GM21447 (cell line): ENCODE data around the gene PCID2.
"Not testable (repeated sequence)": the region's sequence is repeated elsewhere in the genome, so short reads cannot be mapped to it uniquely, and the experiment has no call there.

Experiments
- ATAC-seq: cut with Tn5 transposase; IDR thresholded peaks from one replicate; pipeline ENCODE4 v1.9.1; 2021; ENCODE audit not compliant: unreplicated experiment

Gene PCID2

DNA sequence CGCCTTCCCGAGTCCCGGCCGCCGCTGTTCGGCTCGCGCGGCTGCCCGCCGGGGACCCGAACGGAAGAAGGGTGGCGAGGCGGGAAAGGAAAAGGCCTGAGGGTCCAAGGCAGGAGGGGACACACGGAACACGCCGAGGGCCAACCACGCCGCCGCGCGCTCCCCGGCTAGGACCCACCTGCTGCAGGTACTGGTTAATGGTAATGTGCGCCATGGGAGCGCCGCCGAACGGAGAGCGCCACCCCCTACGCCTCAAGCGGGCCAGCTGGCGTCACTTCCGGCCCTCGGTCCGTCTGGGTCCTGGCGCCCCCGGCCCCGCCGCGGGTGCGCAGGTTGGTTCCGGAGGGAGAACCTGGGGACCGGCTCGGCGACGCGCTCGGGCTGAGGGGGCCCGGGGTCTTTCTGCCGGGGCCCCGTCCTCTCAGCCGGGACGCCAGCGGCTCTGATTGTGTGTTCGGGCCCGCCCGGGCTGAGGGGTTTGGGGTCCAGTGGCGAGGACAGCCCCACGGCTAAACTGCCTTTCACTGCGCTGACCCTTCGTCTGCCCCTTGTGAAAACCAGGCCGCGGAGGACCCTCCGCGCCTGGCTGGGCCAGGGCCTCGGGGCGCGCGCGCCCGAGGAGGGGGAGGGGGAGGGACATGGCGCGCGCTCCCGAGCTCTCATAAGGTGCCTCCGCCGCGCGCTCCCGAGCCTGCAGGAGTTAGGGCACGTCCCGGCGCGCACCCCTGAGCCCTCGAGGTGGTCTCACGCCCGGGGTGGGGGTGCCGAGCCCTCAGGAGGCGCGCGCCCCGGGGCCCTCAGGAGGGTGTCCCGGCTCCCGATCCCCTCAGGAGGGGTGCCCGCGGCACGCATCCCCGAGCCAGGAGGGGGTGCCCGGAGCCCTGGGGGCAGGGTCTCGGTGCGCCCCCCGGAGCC lies at the start of gene PCID2:
PCID2 (minus strand) TSS at position 249 of the 915 bp plus-strand sequence; CDS start at position 214, 35 bp downstream.
- ATAC-seq, result peak; percentile 74

DNA sequence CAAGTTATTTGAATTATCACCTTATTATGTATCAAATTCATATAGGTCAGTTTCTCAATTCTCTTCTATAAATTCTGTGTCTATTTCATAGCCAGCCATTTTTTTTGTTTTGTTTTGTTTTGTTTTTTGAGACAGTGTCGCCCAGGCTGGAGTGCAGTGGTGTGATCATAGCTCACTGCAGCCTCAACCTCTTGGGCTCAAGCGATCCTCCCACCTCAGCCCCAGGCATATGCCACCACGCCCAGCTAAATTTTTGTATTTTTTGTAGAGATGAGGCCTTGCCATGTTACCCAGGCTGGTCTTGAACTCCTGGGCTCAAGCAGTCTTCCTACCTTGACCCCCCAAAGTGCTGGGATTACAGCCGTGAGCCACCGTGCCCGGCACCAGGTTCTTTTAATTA lies 49.4 kb upstream of the PCID2 start:
- ATAC-seq, result not testable (repeated sequence)

DNA sequence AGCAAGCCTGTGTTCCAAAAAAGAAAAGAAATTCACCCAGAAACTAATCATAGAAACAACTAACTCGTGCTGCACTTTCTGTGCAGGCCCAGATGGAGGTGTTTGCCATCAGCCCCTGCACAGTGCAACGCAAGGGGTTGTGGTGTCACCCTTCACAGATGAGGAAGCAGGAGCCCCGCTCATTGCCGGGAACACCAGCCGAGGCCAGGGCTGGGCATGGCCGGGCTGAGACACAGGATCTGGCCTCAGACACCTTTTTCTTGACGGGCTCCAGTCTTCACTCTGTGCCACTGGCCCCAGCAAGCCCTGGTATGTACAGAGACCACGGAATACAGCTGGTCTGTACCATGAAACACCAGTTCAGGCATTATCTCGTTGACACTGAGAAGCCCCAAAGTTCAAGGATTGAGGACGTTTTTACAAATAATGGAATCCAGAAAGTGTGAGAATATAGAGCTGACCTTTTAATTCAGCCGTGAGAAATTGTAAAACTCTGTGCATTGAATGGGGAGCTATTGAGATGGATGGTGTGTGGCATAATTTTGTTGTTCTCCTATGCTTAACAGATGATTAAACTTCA lies 44.1 kb upstream of the PCID2 start:
- ATAC-seq, result no peak

DNA sequence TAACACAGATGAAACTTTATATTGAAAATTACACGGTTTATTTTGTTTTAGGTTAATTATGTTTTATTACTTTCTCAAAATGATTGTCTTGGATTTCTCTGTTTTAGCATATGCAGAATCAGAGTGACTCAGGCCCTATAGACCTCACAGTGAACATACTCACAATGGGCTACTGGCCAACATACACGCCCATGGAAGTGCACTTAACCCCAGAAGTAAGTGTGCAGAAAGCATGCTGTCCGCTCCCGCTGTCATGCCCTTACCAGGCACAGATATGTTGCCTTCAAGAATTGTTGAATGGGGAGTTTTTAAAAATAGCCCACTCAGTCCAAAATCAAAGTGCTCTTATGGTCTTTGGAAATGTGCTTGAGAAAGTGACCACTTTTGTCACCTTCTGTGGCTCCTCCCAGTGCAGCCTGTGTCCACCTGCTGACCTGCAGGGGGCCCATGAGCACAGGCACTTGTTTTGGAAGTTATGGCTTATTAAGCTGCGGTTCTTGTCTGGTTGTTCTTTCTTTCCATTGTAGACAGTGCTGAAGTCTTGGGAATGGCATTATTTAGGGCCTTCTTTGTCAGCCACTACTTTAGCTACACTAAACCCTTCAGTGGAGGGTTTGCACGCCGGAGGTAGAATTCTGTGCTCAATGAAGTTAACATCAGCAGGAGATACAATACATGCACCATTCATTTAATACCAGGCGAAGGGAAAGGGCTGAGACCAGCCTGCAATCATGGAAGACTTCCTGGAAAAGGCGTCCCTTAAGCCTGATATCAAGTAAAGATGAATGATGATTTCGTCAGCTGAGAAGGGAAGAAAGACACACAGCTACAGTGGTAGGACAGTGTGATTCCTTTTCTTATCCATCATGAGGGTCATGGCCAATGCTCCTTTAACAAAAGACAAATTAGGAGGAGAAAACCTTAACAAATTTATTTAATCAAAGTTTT lies 37.7 kb upstream of the PCID2 start:
- no peak for ATAC-seq

DNA sequence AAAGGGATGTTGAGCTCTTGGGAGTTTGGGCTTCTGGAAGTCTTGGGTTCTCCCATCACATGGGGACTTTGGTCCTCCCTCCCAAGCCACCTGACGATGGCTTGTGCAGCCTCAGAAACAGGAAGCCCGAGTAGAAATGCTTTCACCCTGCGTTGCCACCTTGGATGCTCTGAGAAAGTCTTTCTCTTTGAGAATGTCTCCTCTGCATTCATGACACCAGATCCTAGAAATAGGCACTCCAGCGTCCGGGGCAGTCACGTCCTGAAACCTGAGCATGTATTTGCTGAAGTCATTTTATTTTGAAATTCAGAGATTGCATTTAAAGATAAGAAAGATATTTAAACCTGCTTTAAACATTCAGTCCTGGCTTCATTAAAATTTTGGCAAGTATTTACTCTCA lies 35.4 kb upstream of the PCID2 start:
- no peak for ATAC-seq

DNA sequence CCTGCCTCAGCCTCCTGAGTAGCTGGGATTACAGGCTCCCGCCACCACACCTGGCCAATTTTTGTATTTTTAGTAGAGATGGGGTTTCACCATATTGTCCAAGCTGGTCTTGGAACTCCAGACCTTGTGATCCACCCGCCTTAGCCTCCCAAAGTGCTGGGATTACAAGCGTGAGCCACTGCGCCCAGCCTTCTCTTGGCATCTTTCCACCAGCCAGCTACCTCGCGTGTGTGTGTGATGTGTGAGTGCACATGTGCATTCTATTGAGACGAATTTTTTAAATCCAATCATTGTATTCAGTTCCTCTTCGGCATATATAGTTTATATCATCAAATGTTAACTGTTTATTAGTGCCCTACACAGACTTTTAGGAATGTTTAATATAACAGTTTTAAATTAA lies 33.2 kb upstream of the PCID2 start:
- not testable (repeated sequence) for ATAC-seq

DNA sequence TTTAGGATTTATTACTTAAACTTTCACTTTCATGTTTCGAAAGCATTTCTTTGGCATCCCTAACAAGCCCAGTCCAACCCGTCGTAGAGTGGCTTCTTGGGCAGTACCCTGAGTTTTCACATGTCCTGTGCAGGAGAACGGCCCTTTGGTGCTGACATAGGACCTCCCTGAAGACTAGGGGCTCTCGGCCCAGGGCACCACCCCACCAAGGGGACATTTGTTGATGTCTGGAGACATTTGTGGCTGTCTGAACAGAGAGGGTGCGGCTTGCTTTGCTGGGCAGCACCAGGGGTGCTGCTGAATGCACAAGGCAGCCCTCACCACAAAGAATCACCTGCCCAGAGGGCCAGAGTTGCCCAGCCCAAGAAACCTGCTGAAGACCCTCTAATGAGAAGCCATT lies 31.5 kb upstream of the PCID2 start:
- ATAC-seq, result no peak

DNA sequence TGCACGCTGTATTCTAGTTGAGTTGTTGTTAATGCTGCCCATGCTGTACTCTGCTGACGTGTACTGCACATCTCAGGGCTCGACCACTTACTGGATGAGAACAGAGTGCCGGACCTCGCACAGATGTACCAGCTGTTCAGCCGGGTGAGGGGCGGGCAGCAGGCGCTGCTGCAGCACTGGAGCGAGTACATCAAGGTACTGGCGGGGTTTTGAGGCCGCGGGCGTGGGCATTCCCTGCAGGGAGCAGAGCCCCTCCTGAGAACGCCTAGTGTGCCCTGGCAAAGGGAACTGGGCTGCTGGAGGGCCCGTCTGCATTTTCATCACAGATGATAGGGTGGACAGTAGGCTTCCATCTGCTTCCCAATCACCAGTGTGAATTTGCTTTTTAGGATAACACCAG lies 30.9 kb upstream of the PCID2 start:
- no peak for ATAC-seq

DNA sequence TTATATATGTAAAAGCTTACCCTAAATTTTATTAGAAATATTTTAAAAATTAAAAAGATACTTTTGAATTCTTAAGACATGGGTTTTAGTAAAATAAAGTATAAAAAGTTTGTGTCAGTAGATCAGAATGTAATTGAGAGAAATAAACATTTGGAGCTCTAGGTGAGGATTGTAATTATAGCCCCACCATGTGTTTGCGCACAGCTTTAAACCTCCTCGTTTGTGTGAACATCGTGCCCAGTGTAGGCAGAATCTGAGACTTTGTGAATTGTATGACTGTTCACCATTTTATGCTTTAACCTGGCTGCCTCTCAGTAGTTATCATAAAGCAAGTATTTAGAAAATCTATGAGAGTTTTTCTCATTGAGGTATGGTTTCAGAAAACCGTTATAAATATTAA lies 30.1 kb upstream of the PCID2 start:
- no peak for ATAC-seq

DNA sequence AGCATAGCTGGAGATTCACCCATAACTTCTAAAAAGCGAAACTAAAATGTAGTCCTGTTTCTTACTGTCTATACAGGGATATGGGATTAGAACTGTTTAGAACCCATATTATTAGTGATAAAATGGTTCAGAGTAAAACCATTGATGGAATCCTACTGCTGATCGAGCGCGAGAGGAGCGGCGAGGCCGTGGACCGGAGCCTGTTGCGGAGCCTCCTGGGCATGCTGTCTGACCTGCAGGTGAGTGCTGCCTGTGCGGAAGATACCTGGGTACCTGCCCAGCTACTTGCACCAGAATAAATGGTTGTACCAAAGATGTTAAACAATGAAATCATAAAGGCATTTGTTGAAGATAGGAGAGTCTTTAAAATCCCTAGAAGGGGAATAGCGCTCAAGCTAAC lies 24.6 kb upstream of the PCID2 start:
- ATAC-seq, result no peak

DNA sequence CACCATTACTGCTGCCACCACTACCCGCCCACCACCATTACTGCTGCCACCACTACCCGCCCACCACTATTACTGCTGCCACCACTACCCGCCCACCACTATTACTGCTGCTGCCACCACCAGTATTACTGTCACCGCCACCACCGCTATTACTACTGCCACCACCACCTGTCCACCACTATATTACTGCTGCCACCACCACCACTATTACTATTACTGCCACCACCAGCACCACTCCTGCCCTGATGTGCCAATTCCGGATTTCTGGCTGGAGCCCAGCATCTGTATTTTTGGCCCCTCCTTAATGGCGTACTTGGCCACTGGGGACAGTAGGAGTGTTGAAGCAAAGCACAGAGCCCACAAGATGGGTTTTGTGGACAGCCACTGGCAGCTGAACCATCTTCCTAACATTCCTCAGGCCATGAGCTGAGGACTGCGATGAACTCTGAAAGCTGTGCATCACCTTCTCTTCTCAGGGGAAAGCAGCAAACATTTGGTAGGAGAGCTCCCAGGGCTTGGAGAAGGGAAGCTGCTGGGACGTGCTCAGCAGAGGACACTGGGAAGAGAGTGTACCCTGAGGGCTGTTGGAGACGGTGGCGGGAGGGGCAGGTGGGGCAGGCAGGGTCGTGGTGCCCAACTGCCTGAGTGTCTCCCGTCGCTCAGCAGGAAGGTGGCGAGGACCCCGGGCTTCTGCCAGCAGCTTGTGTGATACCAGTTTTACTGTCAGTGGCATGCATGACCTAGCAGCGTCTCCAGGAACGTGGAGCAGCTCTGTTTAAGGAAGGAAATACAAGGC lies 23.9 kb upstream of the PCID2 start:
- no peak for ATAC-seq

DNA sequence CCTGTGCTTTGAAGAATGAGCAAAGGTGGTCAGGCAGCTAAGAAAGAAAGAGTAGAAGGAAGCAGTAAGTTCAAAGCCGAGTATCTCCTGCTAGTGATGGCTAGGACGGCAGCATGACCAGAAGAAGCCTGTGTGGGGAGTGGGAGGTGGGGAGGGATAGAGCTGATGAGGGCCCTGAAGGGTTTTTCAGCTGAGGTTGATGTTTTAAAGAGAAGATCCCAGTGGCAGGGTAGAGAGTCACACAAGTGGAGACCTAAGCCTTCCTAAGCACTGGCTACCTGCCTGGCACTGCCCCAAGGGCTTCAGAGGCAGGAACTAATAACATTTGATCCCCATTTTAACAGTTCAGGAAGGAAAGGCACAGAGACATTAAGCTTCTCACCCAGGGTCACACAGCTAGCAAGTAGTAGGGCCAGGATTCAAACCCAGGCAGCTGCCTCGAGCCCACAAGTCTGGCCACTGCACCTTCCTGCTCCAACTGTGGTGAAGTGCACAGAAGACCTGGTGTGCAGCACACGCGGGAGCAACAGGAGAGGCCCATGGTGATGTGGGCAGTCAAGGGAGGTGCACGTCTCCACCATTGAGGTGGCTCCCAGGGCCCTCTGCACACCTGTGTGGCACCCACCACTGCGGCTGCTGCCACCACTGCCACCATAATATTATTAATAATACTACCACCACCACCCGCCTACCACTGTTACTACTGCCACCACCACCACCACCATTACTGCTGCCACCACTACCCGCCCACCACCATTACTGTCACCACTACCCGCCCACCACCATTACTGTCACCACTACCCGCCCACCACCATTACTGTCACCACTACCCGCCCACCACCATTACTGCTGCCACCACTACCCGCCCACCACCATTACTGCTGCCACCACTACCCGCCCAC lies 23.1 kb upstream of the PCID2 start:
- ATAC-seq, result no peak

DNA sequence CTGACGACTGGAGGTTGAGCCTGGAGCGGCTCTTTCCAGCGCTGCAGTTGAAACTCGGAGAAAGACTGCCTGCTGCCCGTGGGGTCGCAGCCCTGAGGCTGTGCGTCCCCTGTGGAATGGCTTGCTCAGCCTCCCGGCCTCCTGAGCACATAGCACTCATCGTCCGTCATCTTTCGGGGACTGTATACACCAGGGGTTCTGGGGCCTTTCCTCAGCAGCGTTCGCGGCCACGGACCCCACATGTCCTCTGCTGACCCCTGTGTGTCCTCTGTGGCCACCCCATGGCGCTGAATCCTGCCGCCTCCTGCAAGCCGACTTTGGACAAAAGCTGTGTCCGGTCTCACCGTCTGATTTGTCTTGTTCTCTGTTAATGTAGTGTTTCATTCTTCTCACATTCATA lies 21.3 kb upstream of the PCID2 start:
- ATAC-seq, result no peak

DNA sequence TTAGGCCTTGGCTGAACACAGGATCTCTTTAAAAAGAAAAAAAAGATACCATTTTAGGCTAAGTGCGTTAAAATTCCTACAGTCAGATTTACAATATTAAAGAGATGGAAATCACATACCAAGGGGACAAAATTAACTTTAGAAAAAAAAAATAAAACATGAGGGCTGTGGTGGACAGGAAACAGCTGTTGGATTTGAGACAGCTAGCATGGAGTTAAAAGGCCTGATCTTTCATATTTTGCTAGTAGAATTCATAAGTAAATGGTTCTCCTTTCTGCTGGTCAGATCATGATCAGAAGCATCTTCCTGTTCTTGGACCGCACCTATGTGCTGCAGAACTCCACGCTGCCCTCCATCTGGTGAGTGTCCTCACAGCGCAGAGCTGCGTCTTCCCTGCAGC lies 20.7 kb upstream of the PCID2 start:
- no peak for ATAC-seq

DNA sequence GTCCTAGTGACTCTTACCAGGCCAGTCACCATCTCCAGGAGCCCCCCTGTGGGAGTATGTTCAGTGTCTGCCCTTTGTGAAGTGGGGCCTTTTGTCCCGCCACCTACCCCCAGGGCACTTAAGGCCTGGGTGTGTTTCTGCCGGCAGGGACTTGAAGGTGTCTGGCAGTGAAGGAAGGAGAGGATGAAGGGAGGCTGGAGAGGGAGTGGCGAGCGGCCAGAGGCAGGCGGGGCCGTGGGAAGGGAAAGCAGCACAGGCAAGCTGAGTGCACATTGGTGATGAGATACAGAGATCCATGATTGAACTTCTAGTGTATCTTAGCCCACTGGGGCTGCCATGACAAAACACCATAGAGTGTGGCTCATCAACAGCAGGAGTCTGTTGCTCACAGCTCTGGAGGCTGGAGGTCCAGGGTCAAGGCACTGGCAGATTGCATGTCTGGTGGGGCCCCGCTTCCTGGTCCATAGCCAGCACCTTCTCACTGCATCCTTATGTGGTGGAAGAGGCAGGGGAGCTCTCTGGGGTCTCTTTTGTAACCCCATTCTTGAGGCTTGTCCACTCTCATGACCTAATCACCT lies 18.5 kb upstream of the PCID2 start:
- ATAC-seq, result no peak

DNA sequence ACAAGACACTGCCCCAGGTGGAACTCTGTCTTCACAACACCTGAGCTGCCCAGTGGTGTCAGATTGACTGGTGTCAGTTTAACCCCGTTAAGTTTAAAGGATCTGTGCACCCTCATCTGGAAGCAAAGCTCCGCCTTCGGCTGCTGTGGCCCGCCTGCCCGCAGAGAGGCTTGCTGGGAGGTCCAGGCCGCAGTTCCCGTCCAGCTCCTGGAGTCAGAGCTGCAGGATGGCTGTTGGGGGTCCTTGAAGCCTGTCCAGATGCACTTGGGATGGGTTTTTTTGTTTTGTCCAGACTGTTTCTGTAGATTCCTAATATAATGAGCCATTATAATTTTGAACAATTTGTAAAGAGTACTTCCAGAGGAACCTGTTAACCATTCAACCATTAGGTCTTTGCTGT lies 17.0 kb upstream of the PCID2 start:
- ATAC-seq, result no peak

DNA sequence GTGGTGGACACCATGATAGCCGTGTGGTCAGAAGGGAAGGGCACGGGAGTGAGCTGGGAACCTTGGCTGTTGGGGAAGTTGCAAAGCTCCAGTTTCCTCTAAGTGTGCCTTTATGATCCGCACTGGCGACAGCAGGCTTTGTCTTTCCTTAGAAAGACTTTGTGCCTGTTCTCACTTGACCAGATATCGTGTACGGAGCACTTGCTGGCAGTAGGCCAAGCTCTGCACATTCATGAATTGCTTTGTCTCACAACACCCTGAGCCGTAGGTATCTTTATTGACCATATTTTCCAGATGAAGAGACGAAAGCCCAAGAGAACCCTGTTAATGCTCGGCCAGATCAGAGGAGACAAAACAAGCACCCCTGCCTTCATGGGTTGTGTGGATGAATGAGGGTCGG lies 16.0 kb upstream of the PCID2 start:
- ATAC-seq, result no peak

DNA sequence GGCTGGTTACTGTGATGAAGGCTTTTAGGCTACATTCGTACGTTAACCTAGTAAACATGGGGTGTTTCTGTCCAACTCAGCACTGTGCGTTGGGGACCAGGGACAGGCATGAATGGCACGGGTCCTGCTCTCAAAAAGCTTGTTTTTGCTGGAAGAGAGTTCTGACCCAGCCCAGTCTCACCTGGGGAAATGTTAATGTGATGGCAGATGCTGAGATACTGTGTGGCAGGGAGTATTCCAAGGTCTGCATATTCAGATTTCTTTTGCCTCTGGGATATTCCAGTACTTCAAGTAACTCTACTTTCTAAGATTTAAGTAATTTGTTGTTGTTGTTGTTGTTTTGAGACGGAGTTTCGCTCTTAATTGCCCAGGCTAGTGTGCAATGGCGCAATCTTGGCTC lies 14.6 kb upstream of the PCID2 start:
- no peak for ATAC-seq

DNA sequence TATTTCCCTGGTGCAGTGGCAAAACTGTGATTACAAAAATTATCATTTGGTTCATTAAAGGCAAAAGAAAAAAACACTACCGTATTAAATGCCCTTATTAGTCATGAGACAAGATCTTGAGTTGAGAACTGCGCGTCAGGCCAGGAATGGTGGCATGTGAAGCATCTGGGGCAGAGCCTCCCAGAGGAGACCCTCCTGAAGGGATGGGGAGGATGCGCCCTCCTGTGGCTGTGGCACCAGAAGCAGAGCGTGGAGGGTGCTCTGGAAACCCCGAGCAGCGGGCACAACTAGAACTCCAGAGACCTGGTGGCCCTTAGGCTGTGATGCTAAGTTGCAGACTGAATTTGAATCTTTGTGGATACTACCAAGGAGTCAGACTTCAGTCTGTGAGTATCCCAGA lies 12.4 kb upstream of the PCID2 start:
- no peak for ATAC-seq
